Measurements from ENCODE around the gene FAM149B1. TPM values are rescaled to one million over a fixed set of nuclear protein-coding genes. Genes with fewer than 3 reads are reported as not detected.
"Not testable (repeated sequence)": the region's sequence is repeated elsewhere in the genome, so short reads cannot be mapped to it uniquely, and the experiment has no call there.

Gene FAM149B1
- total RNA-seq: 12.9 TPM
- long read RNA-seq, full-length matches to known transcripts: 1 of 6 reads
- long read RNA-seq, partial matches to known transcripts: 1 of 6 reads
- long read RNA-seq, other reads (novel, unspliced or antisense): 4 of 6 reads

DNA sequence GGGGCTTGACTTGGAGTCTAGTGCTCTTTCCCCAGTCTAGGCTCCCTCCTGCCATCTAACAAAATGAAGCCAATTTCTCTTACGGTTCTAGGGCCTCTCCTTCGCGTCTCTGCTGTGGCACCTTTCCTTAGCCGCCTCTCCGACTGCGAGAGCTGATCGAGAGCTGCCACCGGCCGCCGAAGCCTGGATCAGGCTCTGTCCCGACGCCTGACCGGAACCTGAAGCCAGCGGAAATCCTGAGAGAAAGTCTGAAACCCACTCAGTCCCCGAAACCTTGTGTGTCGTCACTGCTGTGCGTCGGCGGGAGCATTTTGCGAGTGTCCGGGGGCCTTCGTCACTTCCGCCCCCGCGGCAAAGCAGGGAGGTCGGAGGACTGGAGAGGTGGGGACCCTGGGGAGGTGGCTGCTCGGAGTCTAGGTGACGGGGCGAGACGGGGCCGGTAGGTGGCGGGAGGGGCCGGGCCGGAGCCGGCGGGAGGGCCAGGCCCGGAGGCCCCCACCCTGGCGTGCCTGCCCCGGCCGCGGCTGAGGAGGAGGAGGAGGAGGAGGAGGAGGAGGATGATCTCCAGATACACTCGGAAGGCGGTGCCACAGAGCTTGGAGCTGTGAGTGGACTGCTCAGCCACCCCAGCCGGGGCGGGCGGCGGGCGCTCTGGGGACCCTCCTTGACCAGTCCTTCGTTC lies at the start of gene FAM149B1, which contains the start of gene ECD:
Gene FAM149B1 (plus strand): TSS at position 337 of the 682 bp plus-strand sequence. CDS start 221 bp downstream, at position 558.
Gene ECD (minus strand): TSS at position 226 of the 682 bp plus-strand sequence. CDS start 4,071 bp downstream, outside the sequence.
- DNase-seq: peak; percentile 96
- intact Hi-C loops (cut with DNase I): no loop called here
- ATAC-seq (ENCODE audit: poor library complexity): peak; percentile 99

GRCh38 chr10:73119457-73119856 lies 48.5 kb upstream of the FAM149B1 start:
- DNase-seq (no peak), ATAC-seq (ENCODE audit: poor library complexity) (no peak)
- intact Hi-C loops (cut with DNase I): no loop called here

GRCh38 chr10:73119952-73120351 lies 48.0 kb upstream of the FAM149B1 start:
- no peak for ATAC-seq (ENCODE audit: poor library complexity)
- DNase-seq: no peak
- intact Hi-C loops (cut with DNase I): no loop called here

GRCh38 chr10:73126343-73126742 lies 41.6 kb upstream of the FAM149B1 start:
- no peak for DNase-seq
- intact Hi-C loops (cut with DNase I): no loop called here
- no peak for ATAC-seq (ENCODE audit: poor library complexity)

DNA sequence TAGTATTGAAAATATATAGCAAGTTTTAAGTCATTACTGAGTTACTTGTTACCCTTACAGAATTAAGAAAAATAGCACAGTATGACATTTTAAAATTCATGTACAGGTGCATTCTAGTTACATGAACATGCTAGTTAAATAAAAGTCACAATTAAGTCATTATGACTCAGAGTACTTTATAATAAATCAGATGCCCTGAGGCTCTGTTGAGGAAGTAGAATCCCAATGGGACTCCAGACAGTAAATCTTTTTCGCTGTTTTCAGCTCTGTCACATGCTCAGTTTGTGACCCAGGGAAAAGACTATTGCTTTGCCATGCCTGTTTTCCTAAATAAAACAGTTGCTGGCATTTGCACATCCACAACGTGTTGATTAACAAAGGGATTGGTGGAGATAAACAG lies 36.6 kb upstream of the FAM149B1 start:
- DNase-seq (no peak), ATAC-seq (ENCODE audit: poor library complexity) (no peak)
- intact Hi-C loops (cut with DNase I): no loop called here

GRCh38 chr10:73131913-73132686 lies 35.8 kb upstream of the FAM149B1 start:
- intact Hi-C loops (cut with DNase I): no loop called here
- ATAC-seq (ENCODE audit: poor library complexity): no peak
- no peak for DNase-seq

- DNase-seq (no peak), ATAC-seq (ENCODE audit: poor library complexity) (no peak)
- intact Hi-C loops (cut with DNase I): no loop called here
These were observed 33.2 kb upstream of the FAM149B1 start for GRCh38 chr10:73134727-73135126.

DNA sequence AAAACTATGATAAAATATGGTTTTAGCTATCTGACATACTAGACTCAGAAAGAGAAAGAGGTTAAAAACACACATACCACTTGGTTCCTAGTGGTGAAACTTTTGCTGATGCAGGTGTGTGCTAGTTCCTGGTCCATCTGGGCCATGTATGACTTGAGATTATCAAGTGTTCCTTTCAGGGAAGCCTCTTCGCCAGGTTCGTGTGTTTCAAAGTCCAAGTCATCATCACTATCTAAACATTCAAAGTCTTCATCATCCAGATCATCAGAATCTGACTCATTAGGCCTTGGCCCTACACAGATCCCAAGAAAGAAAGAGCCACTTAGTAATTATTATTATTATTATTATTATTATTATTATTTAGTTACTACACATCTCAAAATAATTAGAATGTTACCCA lies 31.3 kb upstream of the FAM149B1 start:
- intact Hi-C loops (cut with DNase I): no loop called here
- ATAC-seq (ENCODE audit: poor library complexity): no peak
- no peak for DNase-seq

GRCh38 chr10:73139251-73139650 lies 28.7 kb upstream of the FAM149B1 start:
- DNase-seq (no peak), ATAC-seq (ENCODE audit: poor library complexity) (no peak)
- intact Hi-C loops (cut with DNase I): no loop called here

DNA sequence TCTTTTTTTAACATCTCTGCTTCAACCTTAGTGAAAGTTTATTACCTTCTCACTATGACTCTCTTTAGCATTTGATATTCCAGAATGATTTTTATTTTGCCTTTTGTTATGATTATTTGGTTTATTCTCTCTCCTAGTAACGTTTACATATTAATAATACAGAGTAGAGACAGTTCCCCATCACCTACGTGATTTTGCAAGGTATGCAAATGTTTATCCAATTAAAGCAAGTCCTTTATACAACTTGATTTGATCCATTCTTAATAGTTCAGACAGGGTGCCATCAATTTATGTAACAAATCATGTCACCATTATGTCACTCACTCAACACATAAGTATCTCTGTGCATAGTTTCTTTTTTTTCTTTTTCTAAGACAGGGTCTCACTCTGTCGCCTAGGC lies 26.3 kb upstream of the FAM149B1 start:
- intact Hi-C loops (cut with DNase I): loop anchor here (10.0 kb wide), 1 partner anchor 107 kb away; no protein-coding TSS in a partner anchor
- ATAC-seq (ENCODE audit: poor library complexity) (no peak), DNase-seq (no peak)

DNA sequence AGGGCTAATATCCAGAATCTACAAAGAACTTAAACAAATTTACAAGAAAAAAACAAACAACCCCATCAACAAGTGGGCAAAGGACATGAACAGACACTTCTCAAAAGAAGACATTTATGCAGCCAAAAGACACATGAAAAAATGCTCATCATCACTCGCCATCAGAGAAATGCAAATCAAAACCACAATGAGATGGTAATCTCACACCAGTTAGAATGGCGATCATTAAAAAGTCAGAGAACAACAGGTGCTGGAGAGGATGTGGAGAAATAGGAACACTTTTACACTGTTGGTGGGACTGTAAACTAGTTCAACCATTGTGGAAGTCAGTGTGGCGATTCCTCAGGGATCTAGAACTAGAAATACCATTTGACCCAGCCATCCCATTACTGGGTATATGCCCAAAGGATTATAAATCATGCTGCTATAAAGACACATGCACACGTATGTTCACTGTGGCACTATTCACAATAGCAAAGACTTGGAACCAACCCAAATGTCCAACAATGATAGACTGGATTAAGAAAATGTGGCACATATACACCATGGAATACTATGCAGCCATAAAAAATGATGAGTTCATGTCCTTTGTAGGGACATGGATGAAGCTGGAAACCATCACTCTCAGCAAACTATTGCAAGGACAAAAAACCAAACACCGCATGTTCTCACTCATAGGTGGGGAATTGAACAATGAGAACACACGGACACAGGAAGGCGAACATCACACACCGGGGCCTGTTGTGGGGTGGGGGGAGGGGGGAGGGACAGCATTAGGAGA lies 17.1 kb upstream of the FAM149B1 start:
- intact Hi-C loops (cut with DNase I); DNase-seq; ATAC-seq (ENCODE audit: poor library complexity): not testable (repeated sequence)

GRCh38 chr10:73152009-73152408 lies 15.9 kb upstream of the FAM149B1 start:
- no peak for DNase-seq
- intact Hi-C loops (cut with DNase I): no loop called here
- ATAC-seq (ENCODE audit: poor library complexity): no peak

- ATAC-seq (ENCODE audit: poor library complexity) (no peak), DNase-seq (no peak)
- intact Hi-C loops (cut with DNase I): no loop called here
These were observed 11.9 kb upstream of the FAM149B1 start for GRCh38 chr10:73156054-73156453.

DNA sequence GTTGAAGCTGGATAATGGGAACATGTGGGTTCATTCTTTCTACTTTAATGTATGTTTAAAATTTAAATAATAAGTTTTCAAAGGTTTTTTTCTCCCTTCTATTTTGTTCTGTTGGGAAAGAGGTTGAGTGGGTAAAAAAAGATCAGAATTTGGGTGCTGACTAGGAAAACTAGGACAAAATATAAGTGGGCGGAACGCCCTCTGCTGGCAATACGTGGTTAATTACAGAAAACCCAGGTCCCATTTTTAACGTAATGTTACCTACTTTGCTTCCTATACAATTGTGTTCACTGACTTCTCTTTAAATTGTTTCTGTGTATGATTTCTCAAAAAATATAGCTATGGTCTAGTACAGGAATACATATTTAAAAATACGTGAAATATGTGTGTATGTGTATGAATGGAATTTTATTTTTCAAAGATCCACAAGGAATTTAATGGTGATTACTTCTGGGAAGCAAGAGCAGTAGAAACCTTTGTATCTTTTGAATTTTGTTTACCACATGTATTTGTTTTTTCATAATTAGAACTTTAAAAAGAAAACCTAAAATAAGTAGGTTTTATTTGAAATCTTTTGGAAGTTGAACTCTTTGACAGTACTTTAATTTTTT lies 8.8 kb upstream of the FAM149B1 start:
- intact Hi-C loops (cut with DNase I): no loop called here
- no peak for ATAC-seq (ENCODE audit: poor library complexity)
- peak; percentile 48 for DNase-seq

GRCh38 chr10:73161079-73161478 lies 6.8 kb upstream of the FAM149B1 start:
- intact Hi-C loops (cut with DNase I): loop anchor here (5.0 kb wide), 1 partner anchor 64 kb away; the partner anchor contains the start of gene P4HA1
- ATAC-seq (ENCODE audit: poor library complexity): no peak
- DNase-seq: no peak

GRCh38 chr10:73161662-73162061 lies 6.3 kb upstream of the FAM149B1 start:
- intact Hi-C loops (cut with DNase I): loop anchor here (5.0 kb wide), 1 partner anchor 64 kb away; the partner anchor contains the start of gene P4HA1
- no peak for ATAC-seq (ENCODE audit: poor library complexity)
- no peak for DNase-seq

GRCh38 chr10:73163096-73163495 lies 4.8 kb upstream of the FAM149B1 start:
- no peak for ATAC-seq (ENCODE audit: poor library complexity)
- no peak for DNase-seq
- intact Hi-C loops (cut with DNase I): loop anchor here (5.0 kb wide), 1 partner anchor 66 kb away; the partner anchor contains the start of gene P4HA1

- no peak for DNase-seq
- intact Hi-C loops (cut with DNase I): no loop called here
- no peak for ATAC-seq (ENCODE audit: poor library complexity)
These were observed 947 bp upstream of the FAM149B1 start for GRCh38 chr10:73166972-73167371.

DNA sequence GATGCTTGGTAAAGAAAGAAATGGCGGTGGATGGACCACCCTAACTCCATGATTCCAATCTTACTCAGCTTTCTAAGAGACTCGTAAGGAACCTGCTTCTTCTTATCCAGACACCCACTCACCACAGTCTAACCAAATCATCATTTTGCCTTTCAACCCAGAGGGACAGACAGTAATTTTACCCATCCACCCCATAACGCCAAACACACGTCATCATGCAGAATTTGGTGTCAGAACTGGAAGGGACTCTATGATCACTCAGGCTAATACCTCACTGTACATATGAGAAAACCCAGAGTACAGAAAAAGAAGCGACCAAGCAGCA lies 499 bp upstream of the FAM149B1 start:
- intact Hi-C loops (cut with DNase I): no loop called here
- DNase-seq (no peak), ATAC-seq (ENCODE audit: poor library complexity) (no peak)
